SK-N-SH (cell line): ENCODE measurements around the gene COBLL1. TPM values are rescaled to one million over a fixed set of nuclear protein-coding genes. Genes with fewer than 3 reads are reported as not detected.

Source experiments
- CTCF ChIA-PET: fragments of 300-600, 350-600 bp; formaldehyde crosslinking; extraction: SDS; loops from one replicate; lab custom pipeline; 2021; lab: Yijun Ruan, JAX
- POLR2A ChIA-PET: fragments of 350-600 bp; sonication (Branson Sonifier 250); formaldehyde crosslinking; extraction: SDS; loops from one replicate; lab custom pipeline; 2020; ENCODE audit warnings: antibody characterized with exemption, inconsistent platforms; lab: Yijun Ruan, JAX
- DNase-seq: peaks from one replicate; pipeline ENCODE4 v3.0.0; 2012
- H2AFZ ChIP-seq: fragments of 200-600 bp; sonication (generic); 2 replicates; pipeline ENCODE4 v1.8.1; 2016; ENCODE audit warnings: antibody characterized with exemption, mild to moderate bottlenecking, low read depth
- H3F3A ChIP-seq: fragments of 200-600 bp; sonication (generic); replicated peaks from 2 replicates; pipeline ENCODE3; 2016; ENCODE audit warnings: antibody characterized with exemption, mild to moderate bottlenecking; ENCODE audit not compliant: insufficient read depth
- H3K27ac ChIP-seq, 2 experiments: fragments of 200-500 bp in 1 of 2; fragments of 200-600 bp in 1 of 2; sonication (Bioruptor generic) in 1 of 2; sonication (generic), shearing (Covaris generic) in 1 of 2; 2 replicates each; pipeline versions ENCODE4 v1.5.1 to v1.6.1; 2014 to 2016; ENCODE audit warnings: low read depth in 2 of 2, inconsistent platforms in 1 of 2, low read length in 1 of 2, mild to moderate bottlenecking in 1 of 2, mixed read lengths in 1 of 2
- H3K27me3 ChIP-seq: fragments of 200-600 bp; sonication (generic), shearing (Covaris generic); 2 replicates; pipeline ENCODE4 v1.6.1; 2016; ENCODE audit warnings: mixed run types; ENCODE audit not compliant: insufficient read depth
- H3K36me3 ChIP-seq, 2 experiments: fragments of 200-500 bp in 1 of 2; fragments of 200-600 bp in 1 of 2; sonication (Bioruptor generic) in 1 of 2; sonication (generic) in 1 of 2; replicated peaks in 1 of 2; 2 replicates each; pipeline versions ENCODE3 to v1.5.1; 2014 to 2016; ENCODE audit warnings: low read length in 1 of 2, mild to moderate bottlenecking in 1 of 2; ENCODE audit not compliant: insufficient read depth in 2 of 2, control insufficient read depth in 1 of 2
- H3K4me1 ChIP-seq, 2 experiments: fragments of 200-500 bp in 1 of 2; fragments of 200-600 bp in 1 of 2; sonication (Bioruptor generic) in 1 of 2; sonication (generic), shearing (Covaris generic) in 1 of 2; 2 replicates each; pipeline versions ENCODE4 v1.5.1 to v1.6.1; 2014 to 2016; ENCODE audit warnings: low read depth in 1 of 2, low read length in 1 of 2, mixed run types in 1 of 2; ENCODE audit not compliant: insufficient read depth in 2 of 2, control insufficient read depth in 1 of 2
- H3K4me2 ChIP-seq: fragments of 200-600 bp; sonication (generic), shearing (Covaris generic); 2 replicates; pipeline ENCODE4 v1.6.1; 2017; ENCODE audit warnings: mixed run types
- H3K4me3 ChIP-seq, 2 experiments: fragments of 200-500 bp in 1 of 2; fragments of 200-600 bp in 1 of 2; sonication (Bioruptor generic) in 1 of 2; sonication (generic), shearing (Covaris generic) in 1 of 2; 2 replicates each; pipeline versions ENCODE4 v1.5.1 to v1.8.1; 2014 to 2016; ENCODE audit warnings: low read depth in 2 of 2, inconsistent platforms in 1 of 2, low read length in 1 of 2, mild to moderate bottlenecking in 1 of 2, mixed read lengths in 1 of 2, moderate library complexity in 1 of 2
- H3K79me2 ChIP-seq: fragments of 200-600 bp; sonication (generic); 2 replicates; pipeline ENCODE4 v1.8.1; 2017; ENCODE audit warnings: mild to moderate bottlenecking; ENCODE audit not compliant: insufficient read depth
- H3K9ac ChIP-seq: fragments of 200-600 bp; sonication (generic); 2 replicates; pipeline ENCODE4 v1.6.1; 2017; ENCODE audit warnings: mixed run types
- H3K9me2 ChIP-seq: fragments of 200-600 bp; sonication (generic); 2 replicates; pipeline ENCODE4 v1.6.1; 2017; ENCODE audit warnings: mixed run types
- H3K9me3 ChIP-seq: fragments of 200-600 bp; sonication (generic); 2 replicates; pipeline ENCODE4 v1.6.1; 2017; ENCODE audit warnings: mixed run types, mild to moderate bottlenecking, moderate library complexity
- H4K20me1 ChIP-seq: fragments of 200-600 bp; sonication (generic); 2 replicates; pipeline ENCODE4 v1.6.1; 2017; ENCODE audit warnings: mild to moderate bottlenecking, mixed run types; ENCODE audit not compliant: insufficient read depth
- CHD2 ChIP-seq: fragments of 150-350 bp; IDR thresholded peaks from 2 replicates; pipeline ENCODE4 v1.6.1; 2018; ENCODE audit warnings: low read length; ENCODE audit not compliant: partially characterized antibody
- ELF1 ChIP-seq: IDR thresholded peaks from 2 replicates; pipeline ENCODE4 v1.4.0; 2012
- EZH2phosphoT487 ChIP-seq: fragments of 200-600 bp; sonication (generic); IDR thresholded peaks from 2 replicates; pipeline ENCODE4 v1.6.1; 2017; ENCODE audit warnings: low read depth, mixed run types, mild to moderate bottlenecking, antibody characterized with exemption, moderate library complexity, borderline replicate concordance
- FOSL2 ChIP-seq: IDR thresholded peaks from 2 replicates; pipeline ENCODE4 v1.4.0; 2012; ENCODE audit warnings: low read depth, mild to moderate bottlenecking, moderate library complexity, borderline replicate concordance
- GABPA ChIP-seq: IDR thresholded peaks from 2 replicates; pipeline ENCODE4 v1.4.0; 2012; ENCODE audit warnings: low read depth, mild to moderate bottlenecking
- IRF3 ChIP-seq: fragments of 150-350 bp; IDR thresholded peaks from 2 replicates; pipeline ENCODE4 v1.6.1; 2016; ENCODE audit warnings: mild to moderate bottlenecking, low read depth, low read length
- JUND ChIP-seq: IDR thresholded peaks from 2 replicates; pipeline ENCODE4 v1.4.0; 2012
- MEF2A ChIP-seq: IDR thresholded peaks from 2 replicates; pipeline ENCODE4 v1.4.0; 2012; ENCODE audit warnings: low read depth, borderline replicate concordance
- NRF1 ChIP-seq: IDR thresholded peaks from 2 replicates; pipeline ENCODE4 v1.6.1; 2012; ENCODE audit warnings: low read depth, mild to moderate bottlenecking, low read length
- RCOR1 ChIP-seq: fragments of 150-350 bp; IDR thresholded peaks from 2 replicates; pipeline ENCODE4 v1.6.1; 2017; ENCODE audit warnings: antibody characterized with exemption, low read length
- REST ChIP-seq: IDR thresholded peaks from 2 replicates; pipeline ENCODE4 v1.6.1; 2012; ENCODE audit warnings: mild to moderate bottlenecking, low read depth, low read length, moderate library complexity
- SIN3A ChIP-seq: IDR thresholded peaks from 2 replicates; pipeline ENCODE4 v1.6.1; 2012; ENCODE audit warnings: low read depth, mild to moderate bottlenecking, low read length, moderate library complexity, borderline replicate concordance
- SMC3 ChIP-seq: IDR thresholded peaks from 2 replicates; pipeline ENCODE4 v1.6.1; 2012; ENCODE audit warnings: low read depth, low read length, improper control_type of control experiment
- ZBTB33 ChIP-seq: IDR thresholded peaks from 2 replicates; pipeline ENCODE4 v1.4.0; 2012; ENCODE audit warnings: low read depth, borderline replicate concordance
- WGBS: methylation state at CpG from one replicate; pipeline ENCODE4 v1.1.6; 2017; ENCODE audit warnings: low lambda C conversion rate; 5-methylcytosine and 5-hydroxymethylcytosine counted together
- polyA plus RNA-seq, 3 experiments: library from polyadenylated mRNA; depleted of rRNA; stranded (reverse); fragments of >200 nt; gene quantifications; 2 replicates each; pipeline ENCODE4 v1.2.3, GENCODE V29; 2012
- TF ChIP-seq, protein P1 (sequence below): IDR thresholded peaks from 2 replicates; pipeline ENCODE4; 2012

COBLL1 gene
- polyA plus RNA-seq, 1 of the 3 experiments (the other 2 are of a cell fraction): 3.1 TPM

GRCh38 chr2:164756773-164757172 lies 84.8 kb downstream of the COBLL1 start:
- peaks cover 9% of the 10 kb centered on the region for H3K79me2 ChIP-seq
- H2AFZ ChIP-seq: no peak overlapping the region
- POLR2A ChIA-PET: no interaction called here

More at GRCh38 chr2:164756773-164757172, 84.8 kb downstream of the COBLL1 start:
- no peak overlapping the region for H3K27ac ChIP-seq
- H3F3A ChIP-seq: no peaks in the 10 kb centered on the region
- no peaks in the 10 kb centered on the region for H3K36me3 ChIP-seq
- no peaks in the 10 kb centered on the region for H3K9me2 ChIP-seq
- no peak for DNase-seq
- TF ChIP-seq SIN3A (no peak), FOSL2 (no peak), REST (no peak), RCOR1 (no peak), ELF1 (no peak), EZH2phosphoT487 (no peak), IRF3 (no peak), ZBTB33 (no peak), GABPA (no peak), NRF1 (no peak), CHD2 (no peak), MEF2A (no peak), SMC3 (no peak), JUND (no peak)
- TF ChIP-seq, protein P1, sequence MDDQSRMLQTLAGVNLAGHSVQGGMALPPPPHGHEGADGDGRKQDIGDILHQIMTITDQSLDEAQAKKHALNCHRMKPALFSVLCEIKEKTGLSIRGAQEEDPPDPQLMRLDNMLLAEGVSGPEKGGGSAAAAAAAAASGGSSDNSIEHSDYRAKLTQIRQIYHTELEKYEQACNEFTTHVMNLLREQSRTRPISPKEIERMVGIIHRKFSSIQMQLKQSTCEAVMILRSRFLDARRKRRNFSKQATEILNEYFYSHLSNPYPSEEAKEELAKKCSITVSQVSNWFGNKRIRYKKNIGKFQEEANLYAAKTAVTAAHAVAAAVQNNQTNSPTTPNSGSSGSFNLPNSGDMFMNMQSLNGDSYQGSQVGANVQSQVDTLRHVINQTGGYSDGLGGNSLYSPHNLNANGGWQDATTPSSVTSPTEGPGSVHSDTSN: no peak
- no peaks in the 10 kb centered on the region for H3K9me3 ChIP-seq
- no peaks in the 10 kb centered on the region for H3K4me1 ChIP-seq
- H3K4me2 ChIP-seq: no peak overlapping the region
- H3K4me3 ChIP-seq: no peak overlapping the region
- no peaks in the 10 kb centered on the region for H3K27me3 ChIP-seq
- H3K9ac ChIP-seq: no peak overlapping the region
- CTCF ChIA-PET: no interaction called here
- H4K20me1 ChIP-seq: no peaks in the 10 kb centered on the region
- 76% methylated on average over 2 of the region's 2 CpGs for WGBS
